ENCODE results near the gene LPCAT1.

- no peak for TF ChIP-seq CTCF (IDR thresholded peaks at IDR 0.05)
- TF ChIP-seq POLR2A (IDR thresholded peaks at IDR 0.05): no peak
- TF ChIP-seq POLR2AphosphoS5 (IDR thresholded peaks at IDR 0.05): no peak
Measured at GRCh38 chr5:1438871-1439270, 84.9 kb downstream of the LPCAT1 start.

Data from stomach (tissue), 4 donors.